Coronary artery (tissue), 2 donors: Measurements from ENCODE around the gene DIS3L2.
"Not testable (repeated sequence)": the region's sequence is repeated elsewhere in the genome, so short reads cannot be mapped to it uniquely, and the experiment has no call there.

Experiments
- DNase-seq: peaks from one replicate; pipeline ENCODE4 v3.0.0-alpha.2; 2017; ENCODE audit warnings: low spot score
- H3K27ac ChIP-seq, 2 donors: fragments of 200-600 bp; sonication (generic); one replicate each; pipeline ENCODE4 v1.5.1; 2016 to 2019
- H3K4me3 ChIP-seq: fragments of 200-600 bp; sonication (generic); 2 replicates; pipeline ENCODE4 v1.5.1; 2016; ENCODE audit warnings: mild to moderate bottlenecking, moderate library complexity
- TF ChIP-seq, protein P1 (sequence below): fragments of 200-600 bp; sonication (generic); IDR thresholded peaks from one replicate; pipeline ENCODE4 v1.5.1; 2019; ENCODE audit warnings: antibody characterized with exemption

DIS3L2 gene

DNA sequence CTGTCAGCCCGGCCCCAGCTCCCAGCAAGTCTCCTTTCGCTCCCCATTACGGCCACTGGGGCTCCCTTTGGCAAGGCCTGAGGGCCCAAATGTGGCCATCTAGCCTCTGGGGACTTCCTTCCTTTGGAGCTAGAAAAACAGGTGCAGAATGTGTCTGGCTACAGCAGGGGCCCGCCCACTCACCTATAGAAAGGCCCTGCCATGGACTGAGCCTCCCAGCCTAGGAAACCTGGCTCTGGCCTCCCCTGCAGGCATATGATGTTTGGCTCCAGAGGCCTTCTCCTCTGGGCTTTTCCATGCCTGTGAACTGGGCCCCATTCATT is 361.8 kb downstream of the DIS3L2 start:
- H3K4me3 ChIP-seq = no peak overlapping the region
- H3K27ac ChIP-seq = no peak overlapping the region
- DNase-seq = no peak
- TF ChIP-seq, protein P1, sequence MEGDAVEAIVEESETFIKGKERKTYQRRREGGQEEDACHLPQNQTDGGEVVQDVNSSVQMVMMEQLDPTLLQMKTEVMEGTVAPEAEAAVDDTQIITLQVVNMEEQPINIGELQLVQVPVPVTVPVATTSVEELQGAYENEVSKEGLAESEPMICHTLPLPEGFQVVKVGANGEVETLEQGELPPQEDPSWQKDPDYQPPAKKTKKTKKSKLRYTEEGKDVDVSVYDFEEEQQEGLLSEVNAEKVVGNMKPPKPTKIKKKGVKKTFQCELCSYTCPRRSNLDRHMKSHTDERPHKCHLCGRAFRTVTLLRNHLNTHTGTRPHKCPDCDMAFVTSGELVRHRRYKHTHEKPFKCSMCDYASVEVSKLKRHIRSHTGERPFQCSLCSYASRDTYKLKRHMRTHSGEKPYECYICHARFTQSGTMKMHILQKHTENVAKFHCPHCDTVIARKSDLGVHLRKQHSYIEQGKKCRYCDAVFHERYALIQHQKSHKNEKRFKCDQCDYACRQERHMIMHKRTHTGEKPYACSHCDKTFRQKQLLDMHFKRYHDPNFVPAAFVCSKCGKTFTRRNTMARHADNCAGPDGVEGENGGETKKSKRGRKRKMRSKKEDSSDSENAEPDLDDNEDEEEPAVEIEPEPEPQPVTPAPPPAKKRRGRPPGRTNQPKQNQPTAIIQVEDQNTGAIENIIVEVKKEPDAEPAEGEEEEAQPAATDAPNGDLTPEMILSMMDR = no peak

DNA sequence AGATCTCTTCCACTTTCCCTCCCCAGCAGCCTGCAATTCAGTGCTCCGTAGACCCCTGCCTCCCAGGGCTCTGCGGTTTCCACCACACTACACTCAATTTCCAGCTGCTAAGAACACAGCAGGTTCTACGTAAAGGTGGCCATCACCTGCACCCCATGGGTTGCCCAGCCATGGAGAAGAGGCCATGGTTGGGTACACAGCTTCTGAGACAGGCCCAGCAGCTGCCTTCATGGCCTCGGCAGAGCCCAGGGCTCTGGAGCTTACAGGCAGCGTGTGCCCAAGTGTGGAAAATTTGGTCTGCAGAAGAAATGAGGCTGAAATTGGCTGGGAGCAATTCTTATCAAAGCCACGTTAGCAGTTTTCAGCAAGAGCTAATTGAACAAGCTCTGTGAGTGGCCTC is 362.5 kb downstream of the DIS3L2 start:
- not testable (repeated sequence) for H3K4me3 ChIP-seq, DNase-seq, H3K27ac ChIP-seq

DNA sequence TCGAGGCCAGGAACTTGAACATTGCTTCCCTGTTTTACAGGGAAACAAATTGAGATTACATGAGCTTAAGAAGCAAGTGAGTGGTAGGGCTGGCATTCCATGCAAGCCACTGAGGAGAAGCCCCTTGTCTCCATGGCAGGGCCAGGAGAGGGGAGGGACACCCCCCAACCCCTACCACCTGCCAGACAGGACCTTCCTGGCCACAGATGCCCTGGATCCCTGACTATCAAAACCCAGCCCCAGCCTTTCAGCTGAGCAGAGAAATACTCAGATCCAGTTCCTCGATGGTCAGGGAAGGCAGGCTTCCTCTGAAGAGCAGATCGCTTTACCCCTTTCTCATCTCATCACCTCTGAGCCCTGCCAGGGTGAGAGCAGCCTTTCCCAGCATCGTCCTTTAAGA is 363.3 kb downstream of the DIS3L2 start:
- peak; percentile 57 for DNase-seq
- Histone ChIP-seq H3K4me3 (no peak overlapping the region), H3K27ac (no peak overlapping the region)
- TF ChIP-seq, protein P1 = no peak

DNA sequence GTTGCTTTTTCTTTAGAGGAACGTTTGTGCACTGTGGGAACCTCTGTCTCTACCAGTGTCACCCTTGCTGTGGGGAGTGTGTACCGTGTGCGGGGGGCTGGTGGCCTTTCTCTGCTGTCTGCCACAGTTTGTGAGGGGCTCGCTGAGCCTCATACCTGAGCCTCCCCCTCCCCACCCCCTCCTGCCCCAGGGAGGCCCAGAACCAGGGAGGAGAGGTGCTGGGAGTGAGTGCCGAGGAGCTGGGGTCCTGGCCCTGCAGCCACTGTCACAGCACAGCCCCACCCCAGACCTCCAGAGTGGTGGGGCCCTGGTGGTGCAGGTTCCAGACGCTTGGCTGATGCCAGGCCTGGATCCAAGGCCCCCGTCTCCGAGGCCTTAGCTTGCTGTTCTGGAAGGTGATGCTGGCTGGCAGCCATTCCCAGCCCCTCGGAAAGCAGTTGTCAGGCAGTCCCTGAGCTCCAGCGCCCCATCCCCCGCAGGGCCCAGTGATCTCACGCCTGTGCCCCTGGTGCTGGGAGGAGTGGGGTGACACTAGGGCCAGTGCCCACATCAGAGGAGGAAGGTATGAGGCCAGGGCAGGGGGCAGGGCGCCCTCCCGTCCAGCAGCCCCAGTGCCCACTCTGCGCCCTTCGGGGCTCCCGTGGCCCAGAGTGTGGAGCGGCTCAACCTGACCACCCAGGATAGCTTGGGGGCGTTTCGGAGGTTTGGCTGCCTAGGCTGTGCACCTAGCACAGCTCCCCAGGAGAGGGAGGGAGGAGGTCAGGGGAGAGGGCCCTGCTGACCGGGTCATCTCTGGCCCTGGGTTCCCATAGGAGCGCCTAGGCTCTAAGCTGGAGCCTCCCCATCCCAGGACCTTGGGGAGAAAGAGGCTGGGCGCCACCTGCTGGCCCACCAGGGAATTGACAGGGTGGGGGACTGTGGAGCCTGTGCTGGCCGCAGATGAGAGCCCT is 364.1 kb downstream of the DIS3L2 start:
- Histone ChIP-seq H3K27ac (no peak overlapping the region), H3K4me3 (no peak overlapping the region)
- peak; percentile 70 for DNase-seq
- TF ChIP-seq, protein P1 = peak; percentile 84

DNA sequence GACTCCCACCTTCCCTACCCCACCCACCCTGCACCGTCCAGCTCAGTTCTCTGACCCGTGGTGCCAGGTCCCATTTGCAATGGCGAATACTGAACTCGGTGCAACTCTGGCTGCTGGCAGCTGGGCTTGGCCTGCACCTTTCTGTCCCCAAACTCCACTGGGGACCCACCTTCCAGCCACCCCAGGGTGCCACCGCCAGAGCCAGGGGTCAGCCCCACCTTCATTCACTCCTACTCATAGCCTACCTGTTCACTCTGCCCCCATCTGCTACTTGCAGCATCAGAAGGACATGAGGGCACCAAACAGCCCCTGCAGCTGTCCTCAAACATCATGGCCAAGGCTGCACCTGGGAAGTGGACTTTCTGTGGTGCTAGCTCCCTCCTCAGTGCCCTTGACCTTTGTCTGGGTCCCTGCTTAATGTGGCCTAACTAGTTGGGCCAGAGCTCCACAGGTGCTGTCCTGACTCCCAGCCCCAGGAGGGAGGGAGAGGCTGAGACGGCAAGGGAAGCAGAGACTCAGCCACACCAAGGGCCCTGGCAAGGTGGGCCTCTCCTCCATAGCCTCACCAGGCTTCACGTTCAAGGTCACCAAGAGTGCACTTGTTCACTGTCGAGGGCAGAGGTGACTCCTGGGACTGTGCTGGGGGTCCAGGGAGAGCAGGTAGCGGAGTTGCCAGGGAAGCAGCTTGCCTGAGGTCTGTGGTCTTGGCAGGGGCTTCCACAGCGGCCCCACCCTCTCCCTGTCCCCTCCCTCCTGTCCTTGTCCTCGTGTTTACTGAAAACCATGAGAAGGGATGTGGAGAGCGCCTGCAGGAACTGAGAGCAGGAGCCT is 365.0 kb downstream of the DIS3L2 start:
- not testable (repeated sequence) for H3K4me3 ChIP-seq, H3K27ac ChIP-seq
- TF ChIP-seq, protein P1 = peak; percentile 19
- DNase-seq = peak; percentile 60

DNA sequence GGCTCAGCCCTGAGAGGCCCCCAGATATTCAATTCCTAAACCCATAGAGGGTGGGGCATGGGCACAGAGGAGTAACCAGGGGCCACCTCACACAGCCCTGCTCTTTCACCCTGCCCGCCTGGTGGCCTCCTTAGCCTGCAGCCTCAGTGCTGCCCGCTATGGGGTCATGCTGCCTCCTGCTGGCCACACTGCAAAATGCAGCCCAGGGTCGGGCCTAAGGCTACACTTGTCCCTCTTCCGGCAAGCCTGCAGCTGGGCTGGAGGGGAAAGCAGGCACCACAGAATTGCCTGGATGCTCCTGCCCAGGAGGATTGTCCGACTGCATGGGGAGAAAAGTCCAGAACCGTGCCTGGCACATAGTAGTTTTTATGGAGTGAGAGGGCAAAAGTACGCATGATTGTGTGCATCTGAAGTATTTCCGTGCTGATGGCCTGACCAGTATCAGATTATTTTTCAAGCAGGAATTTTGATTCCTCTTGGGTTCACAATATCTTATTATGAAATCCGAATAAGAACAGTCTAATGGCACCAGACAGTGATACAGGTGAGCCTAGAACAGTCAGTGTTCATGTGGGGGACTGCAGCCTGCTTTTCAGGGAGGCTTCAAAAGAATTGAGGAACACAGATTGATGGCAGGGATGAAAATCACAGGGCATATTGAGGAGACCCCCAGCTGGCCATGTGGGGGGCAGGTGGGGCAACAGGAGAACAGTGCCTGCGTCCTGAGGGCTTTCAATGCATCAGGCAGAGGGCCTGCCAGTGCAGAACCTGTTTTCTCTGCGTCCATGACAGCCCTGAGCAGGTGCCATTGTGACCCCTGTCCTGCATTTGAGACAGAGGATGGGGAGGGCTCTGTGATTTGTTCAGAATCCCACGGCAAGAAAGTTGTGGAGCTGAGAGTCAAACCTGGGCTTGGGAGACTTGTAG is 365.9 kb downstream of the DIS3L2 start:
- Histone ChIP-seq H3K4me3 (no peak overlapping the region), H3K27ac (no peak overlapping the region)
- DNase-seq = no peak
- TF ChIP-seq, protein P1 = peak; percentile 65

DNA sequence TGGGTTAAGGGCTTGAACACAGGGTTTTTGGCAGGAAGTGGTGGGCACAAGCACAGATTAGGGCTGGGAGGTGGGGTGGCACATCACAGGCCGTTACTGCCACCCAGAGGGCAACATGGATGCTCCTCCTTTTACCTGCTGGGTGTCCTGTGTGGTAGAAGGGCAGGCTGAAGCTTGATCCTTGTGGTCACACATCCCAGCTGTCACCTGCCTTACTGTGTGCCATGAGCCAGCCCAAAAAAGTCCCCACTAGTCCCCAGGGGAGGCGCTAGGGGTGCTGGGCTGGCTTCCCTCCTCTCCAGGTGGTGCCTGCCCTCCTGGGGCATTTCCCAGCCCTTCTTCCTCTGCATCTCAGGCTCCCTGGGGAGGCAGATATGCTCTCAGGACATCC is 366.5 kb downstream of the DIS3L2 start:
- TF ChIP-seq, protein P1 = no peak
- Histone ChIP-seq H3K4me3 (no peak overlapping the region), H3K27ac (no peak overlapping the region)
- DNase-seq = no peak
